CD4-positive, alpha-beta T cell treated with Interleukin-6 for 4 hours (primary cell): Measurements from ENCODE around the gene SFR1.
A peak's percentile ranks its signal among the peaks of the same experiment; 100 is the strongest.

Experiments used
- DNase-seq: peaks from one replicate; pipeline ENCODE4 v3.0.0-alpha.2; 2020; ENCODE audit warnings: mixed read lengths

The SFR1 gene, protein sequence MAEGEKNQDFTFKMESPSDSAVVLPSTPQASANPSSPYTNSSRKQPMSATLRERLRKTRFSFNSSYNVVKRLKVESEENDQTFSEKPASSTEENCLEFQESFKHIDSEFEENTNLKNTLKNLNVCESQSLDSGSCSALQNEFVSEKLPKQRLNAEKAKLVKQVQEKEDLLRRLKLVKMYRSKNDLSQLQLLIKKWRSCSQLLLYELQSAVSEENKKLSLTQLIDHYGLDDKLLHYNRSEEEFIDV

DNA sequence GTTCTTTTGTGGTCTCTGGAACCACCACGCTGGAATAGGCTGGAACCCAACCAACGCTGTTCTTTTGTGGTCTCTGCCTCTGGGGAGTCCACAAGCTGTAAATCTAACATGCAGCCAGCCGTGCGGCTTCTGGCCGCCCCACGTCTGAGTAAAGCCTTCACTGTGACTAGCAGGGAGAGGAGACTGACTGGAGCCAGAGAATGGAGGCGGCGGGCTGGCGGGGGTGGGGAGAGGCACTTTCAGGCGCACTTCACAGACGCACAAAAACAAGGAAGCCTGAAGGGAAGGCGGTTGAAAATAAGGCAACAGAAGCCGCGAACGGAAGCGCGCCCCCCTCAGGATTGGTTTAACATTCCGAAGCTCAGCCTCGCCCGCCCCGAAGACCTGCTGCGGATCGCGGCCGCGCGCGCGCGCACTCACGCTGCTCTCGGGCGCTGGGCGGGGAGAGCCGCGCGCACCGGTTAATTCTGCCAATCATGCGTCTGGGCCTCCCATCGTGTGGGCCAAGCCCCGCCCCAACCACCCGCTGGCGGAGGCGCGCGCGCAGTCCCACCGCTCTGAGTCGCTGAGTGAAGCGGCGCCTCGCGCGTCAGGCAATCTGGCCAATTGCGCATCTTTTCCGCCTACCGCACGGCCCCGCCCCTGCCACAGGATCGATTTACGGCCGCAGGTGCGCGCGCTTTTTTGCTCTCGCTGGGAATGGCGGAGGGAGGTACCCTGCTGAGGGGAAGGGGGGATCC lies at the start of gene SFR1:
TSS of gene SFR1 (plus strand) at position 687 of the 740 bp plus-strand sequence. CDS start at position 700, 13 bp downstream.
- DNase-seq = peak; percentile 99

DNA sequence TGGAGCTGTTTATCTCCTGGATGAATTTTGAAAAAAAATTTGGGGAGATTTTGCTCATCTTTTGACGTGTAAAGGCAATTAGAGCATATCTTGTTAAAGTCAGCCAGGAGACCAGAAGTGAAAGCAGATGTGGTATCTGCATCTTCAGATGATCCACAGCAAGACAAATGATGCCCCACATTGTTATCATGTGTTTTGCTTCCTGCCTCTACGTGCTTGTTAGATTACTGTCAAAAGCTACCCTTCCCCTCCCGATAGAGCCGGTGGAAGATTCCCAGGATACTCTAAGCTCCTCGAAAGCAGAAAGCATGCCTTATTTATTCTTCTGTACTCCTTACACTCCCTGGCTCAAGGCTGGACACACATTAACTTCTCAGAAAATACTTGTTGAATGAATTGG lies 49.2 kb upstream of the SFR1 start:
- DNase-seq = no peak

DNA sequence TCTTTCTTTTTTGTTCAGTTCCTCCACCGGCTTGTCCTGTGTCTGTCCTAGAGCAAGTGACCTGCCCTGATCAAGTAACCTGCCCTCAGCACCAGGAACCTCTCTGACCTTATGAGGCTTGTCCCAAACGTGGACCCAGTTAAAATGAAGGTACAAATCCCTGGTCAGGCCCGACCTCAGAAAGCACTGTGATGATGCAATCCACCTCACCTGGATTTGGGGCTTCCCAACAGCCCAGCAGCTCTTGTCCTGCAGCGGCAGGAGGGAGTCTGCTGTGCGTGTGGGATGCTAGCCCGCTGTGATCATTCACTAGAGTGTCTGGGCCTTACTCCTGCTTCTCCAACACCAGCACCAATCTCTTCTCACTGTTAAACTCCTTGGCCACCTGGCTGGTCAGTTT lies 47.5 kb upstream of the SFR1 start:
- DNase-seq = no peak

DNA sequence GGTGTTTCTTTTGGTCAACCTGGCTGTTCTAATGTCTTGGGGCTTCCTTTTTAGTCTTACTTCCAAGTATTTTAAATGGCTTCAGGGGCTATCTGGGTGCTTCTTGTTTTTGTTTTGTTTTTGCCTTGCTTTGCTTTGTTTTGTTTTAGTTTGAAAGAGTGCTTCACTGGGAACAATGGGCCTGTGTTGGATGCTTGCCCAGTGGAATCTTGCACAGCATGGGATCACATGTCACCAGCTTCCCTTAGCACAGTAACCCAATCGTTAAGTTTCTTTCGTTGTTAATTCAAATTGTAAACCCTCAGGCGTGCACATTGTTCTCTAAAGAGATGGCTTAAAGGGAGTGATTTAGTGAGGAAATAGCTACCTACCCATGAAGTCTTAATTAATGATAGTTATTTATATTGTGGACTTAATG lies 45.2 kb upstream of the SFR1 start:
- no peak for DNase-seq

DNA sequence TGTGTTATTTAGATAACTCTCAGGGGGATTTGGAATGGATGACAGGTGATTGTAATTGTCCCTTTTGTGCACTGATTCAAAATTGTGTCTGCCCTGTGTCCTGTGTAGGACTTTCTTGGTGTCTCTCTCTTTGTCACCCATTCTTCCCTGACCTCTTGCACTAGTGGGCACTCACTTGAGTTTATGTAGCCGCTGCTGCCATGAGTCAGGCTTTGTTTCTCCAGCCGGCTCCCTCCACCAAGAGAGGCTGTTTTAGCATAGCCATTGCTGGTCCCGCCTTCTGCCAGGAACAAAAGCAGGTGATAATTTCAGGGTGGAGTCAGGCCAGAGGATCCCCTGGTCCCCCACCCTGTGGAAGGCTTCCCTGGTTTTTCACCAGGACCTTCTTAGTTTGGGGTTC lies 44.7 kb upstream of the SFR1 start:
- DNase-seq = no peak

DNA sequence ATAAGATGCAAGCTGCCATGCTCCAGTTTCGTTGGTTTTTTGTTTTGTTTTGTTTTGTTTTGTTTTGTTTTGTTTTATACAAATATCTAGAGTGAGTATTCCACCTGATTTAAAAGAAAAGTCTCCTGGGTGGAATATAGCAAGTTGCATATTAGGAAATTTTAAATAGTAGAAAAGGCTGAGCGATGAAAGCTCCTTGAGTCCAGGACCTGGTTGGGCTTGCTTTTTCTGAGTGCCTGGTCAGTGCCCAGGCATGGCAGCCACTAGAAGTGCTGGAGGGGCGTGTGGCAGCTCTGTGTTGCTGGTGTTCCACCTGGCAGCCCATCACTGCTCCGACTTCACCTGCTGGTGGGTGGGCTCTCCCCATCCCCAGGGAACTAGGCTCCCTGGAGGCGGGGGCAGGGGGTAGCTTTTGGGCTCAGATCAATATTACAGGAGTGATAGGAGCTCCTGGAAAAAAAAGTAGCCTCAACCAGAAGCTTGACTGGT lies 44.3 kb upstream of the SFR1 start:
- no peak for DNase-seq

DNA sequence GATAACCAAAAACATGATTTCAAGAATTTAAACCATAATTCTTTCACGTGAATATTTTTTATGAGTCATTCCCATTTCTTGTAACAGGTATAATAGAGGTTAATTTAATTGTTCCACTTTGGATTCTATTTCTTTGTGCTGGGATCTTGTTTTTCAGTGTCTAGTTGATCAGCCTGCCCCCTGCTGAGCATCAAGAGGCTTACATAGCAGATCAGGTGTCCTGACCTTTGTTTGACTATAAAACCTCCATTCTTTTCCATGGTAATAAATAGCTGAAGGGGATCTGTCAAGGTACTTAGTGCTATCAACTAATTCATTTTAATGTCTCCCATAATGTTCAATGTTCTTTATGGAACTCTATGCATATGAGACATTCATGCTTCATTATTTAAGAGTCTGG lies 41.2 kb upstream of the SFR1 start:
- peak; percentile 36 for DNase-seq

DNA sequence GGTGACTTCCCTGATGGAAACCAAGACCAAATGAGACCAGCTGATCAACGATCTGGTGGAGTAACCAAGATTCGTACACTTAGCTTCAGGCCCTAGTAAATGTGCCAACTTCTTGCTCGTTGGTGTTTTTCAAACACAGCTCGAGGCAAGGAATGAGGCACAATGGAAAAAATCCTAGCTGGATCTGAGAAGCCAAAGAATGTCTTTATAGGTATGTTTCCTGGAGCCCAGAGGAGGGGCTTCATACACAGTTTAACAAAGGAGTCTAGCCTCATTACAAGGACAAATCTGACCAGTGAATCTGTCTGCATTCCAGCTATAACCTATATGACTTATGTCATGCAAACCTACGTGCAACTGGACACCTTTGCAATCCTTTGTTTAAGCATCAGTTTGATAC lies 40.0 kb upstream of the SFR1 start:
- DNase-seq = no peak

DNA sequence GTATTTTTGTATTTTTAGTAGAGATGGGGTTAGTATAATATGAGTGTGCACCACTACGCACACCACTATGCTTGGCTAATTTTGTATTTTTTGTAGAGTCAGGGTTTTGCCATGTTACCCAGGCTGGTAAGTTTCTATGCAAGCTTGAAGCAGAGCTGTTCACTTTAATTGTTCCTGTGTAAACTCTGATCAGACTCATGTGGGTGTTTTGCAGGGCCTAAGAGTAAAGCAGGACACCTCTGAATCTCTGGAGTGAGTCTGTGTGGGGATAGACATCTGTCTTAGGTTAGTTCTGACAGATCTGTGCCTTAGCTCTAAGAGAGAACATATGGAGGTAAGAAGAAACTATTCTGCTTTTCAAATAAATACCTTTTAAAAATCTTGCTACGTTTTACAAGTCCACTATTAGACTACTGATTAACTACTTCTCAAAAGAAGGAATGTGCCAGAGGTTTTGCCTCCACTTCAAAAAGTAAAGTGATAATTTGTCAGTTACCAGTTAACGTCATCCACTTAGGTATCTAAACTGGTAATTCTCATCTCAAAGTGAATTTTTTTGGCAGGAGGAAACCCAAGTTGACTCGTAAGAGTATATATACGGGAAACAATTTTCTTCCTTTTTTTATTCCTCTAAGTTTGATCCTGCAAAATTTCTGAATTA lies 37.4 kb upstream of the SFR1 start:
- no peak for DNase-seq

DNA sequence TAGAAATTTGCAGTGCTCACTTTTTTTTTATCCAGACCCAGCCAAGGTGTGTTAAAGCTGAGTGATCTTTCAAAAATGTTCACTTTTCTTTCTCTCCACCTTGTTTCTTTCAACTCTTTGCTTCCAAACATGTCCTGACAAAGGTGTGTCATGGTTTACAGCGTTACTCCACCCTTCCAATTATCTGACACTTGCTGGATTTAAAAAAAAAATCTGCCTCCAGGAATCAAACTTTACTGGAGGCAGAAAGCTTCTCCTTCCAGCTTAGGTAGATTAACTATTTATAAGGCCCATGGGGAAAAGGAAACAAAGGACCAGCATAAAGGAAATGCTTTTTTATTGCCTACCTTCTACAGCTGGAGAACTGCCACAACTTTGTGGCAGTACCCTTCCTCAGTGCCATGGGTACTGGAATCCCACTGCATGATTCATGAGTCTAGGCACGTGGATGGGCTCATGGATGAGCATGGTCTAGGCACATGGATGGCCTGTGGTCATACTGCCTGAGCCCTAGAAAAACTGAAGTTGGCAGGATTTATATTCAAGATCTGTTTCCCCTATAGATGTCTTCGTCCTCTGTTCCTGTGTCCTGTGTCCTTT lies 36.1 kb upstream of the SFR1 start, which contains the start of gene COL17A1:
TSS of gene COL17A1 (minus strand) at position 80 of the 600 bp plus-strand sequence. CDS start 5,207 bp downstream, outside the sequence.
- DNase-seq = no peak

DNA sequence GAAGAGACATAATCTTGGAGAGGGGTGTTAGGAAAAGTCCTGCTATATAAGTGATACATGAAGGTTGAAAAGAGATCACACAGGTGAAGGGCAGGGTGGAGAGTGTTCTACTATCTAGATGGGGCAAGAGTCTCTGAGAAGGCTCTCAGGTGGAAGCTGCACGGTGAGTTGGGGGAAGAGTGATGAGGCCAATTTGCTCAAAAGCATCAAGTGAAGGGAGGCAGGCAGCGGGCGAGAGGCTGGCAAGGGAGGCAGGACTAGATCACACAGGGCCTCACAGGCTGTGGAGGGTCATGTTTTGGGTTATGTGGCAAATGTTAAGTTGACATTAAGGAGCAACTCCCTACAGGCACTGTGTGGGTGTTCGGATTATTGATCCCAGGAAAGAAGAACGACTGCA lies 33.7 kb upstream of the SFR1 start:
- DNase-seq = no peak

DNA sequence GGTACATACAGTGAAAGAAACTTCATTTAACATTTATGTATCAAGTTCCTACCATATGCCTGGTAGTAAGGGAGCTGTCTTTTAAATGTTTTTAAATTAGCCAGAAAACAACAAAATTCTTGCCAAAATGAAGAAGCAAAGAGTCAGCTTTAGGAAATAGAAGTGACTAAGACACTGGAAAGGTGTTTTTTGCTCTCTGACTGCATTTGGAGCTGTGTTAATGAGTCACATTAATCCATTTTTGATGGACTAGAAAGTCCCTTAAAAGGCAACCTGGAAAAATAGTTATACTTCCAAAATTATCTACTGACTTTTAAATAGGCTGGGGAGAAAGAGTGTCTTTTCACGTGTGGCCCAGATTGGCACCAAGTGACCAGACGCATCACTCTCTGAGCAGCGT lies 32.4 kb upstream of the SFR1 start:
- no peak for DNase-seq

DNA sequence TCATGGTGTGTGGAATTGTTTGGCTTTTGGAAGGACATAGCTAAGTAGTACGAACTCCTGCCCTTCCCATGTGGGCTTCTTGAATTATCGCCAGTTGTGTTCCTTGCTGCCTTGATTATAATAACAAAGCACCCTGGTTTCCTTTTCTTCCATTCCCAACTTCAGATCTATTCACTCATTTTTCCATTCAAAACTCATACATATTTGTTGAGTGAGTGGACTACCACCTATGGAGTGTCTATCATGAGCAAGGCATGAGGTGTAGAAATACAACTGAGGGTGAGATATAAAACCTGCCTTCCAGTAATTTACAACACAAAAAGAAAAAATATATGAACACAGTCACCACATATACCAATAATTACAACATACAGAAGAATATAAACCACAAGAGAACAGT lies 31.4 kb upstream of the SFR1 start:
- no peak for DNase-seq

DNA sequence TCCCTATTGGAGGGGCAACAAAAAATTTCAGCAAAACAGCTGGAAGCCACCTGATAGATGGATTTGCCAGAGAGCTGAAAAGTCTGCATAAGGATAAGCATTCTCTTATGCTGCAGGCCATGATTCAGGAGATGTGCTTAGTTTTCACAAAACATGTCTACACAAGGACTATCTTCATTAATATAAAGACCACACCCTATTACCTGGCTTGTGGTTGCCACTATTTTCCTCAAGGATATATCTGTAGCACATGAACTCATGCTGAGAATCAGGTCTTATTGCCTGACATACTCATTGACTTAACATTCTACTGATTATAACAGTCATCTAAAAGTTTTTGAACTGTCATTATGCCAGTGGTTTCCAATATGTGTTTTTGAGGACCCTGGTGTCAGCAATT lies 29.2 kb upstream of the SFR1 start:
- DNase-seq = no peak

DNA sequence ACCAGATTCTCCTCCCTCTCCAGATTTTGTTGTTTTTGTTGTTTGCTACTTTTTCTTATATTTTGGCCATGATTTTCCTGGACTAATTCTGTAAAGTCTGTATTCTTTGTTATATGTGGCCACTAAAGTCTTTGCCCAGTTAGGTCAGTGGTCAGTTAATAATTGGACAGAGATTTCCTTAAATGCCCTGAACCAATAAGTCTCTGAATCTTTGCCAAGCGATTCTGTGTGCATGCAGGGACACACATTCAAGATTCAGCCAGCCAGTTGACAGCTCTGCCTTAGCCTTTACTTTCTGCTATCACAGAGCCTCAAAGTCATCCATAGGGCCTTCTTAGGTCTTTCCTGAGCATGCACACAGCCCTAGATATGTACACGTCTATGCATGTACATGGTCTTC lies 25.3 kb upstream of the SFR1 start:
- no peak for DNase-seq

DNA sequence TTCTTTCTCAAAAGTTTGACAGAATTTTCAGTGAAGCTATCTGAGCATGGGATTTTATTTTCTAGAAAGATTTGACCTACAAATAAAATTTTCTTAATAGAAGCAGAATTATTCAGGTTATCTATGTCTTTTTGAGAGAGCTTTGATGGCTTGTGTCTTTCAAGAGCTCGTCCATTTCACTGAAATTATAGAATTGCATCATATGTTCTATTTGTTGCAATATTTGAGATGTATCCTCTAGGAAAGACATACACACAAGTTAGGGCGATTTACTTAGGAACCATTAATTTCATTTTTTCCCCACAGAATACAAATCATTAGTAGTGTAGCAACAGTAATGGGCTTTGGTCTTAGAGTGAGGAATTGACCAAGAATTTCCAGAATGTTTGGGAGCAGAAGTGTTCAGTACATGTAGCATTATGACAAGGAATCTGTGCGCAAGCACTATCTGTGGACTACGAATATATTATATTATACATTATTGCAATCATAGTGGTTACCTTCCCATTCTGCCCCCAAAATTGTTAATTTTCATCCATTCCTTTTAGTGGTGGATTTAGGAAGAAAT lies 23.5 kb upstream of the SFR1 start:
- no peak for DNase-seq

DNA sequence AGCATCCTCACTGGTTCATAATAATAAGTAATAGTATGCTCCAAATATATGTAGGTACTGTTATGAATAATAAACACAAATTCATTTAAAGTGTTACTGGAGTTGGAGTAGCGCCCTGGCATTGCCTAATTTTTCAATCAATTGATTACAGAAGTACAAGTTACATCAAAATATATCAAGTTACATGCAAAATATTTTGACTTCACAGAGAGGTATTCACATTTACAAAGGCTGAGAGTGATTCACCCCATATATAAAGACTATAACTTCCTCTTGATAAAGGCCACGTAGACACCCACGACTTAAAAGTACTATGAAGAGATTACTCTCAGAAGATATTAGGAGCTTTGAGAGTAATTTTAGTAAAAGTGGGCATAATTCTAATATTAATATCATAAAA lies 22.7 kb upstream of the SFR1 start:
- DNase-seq = no peak

DNA sequence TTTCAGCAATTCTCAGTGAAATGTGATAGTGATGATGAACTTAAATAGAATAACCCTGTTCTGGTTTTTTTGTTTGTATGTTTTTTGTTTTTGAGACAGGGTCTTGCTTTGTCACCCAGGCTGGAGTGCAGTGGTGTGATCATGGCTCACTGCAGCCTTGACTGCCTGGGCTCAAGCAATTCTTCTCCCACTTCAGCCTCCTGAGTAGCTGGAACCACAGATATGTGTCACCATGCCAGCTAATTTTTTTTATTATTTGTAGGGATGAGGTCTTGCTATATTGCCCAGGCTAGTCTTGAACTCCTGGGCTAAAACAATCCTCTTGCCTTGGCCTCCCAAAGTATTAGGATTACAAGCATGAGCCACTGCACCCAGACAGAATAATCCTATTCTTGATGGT lies 22.0 kb upstream of the SFR1 start:
- DNase-seq = no peak

DNA sequence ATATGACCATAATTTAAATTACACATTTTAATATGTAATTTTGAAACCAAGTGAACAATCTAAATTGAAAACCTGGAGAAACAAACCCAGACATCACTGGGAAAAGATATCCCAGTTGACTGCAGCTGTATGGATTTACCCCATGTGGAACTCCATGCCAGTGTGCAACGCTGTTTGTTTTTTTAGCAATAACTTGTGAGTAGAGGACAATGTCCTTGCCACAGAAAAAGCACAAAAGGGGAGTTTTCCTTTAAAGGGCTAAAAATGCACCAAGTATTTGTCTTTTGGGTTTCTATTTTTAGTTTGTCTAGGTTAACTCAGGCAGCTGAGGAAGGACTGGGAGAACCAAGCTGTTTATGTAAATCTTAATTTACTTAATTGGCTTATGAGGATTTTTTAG lies 21.2 kb upstream of the SFR1 start:
- DNase-seq = no peak

DNA sequence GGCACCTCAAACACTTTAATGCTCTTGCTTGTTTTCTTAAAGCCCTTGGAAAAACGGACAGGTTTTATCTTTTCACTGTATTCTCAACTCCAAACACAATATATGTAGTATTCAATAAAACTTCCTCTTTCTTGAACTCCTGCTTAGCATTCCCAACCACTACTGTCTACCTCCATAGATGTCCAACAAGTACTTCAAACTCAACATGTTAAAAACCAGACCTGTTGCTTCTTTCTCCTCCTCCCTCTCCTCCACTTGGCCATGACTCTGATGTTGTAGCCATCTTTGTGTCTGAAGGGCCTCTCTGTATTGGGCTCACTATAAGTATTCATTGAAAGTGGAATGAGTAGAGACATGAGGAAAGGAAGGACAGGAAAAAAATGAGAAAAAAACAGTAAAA lies 20.1 kb upstream of the SFR1 start:
- no peak for DNase-seq

DNA sequence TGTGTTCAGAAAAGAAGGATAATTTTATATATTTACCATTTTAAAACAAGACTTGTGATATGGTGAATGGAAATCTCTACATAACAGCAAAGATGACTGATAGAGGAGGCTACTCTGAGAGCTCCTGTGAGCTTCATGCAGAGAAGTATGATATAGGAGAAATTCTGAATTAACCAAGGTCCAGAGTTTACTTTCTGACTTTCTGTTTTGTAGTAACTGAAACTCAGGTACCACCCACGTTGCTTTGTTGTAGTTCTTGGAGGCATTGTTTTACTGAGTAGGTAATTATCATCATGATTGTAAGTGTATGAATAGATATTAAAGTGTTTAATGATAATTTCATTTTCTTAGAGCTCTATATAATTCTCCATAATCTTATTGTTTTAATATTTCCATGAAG lies 18.0 kb upstream of the SFR1 start:
- no peak for DNase-seq

DNA sequence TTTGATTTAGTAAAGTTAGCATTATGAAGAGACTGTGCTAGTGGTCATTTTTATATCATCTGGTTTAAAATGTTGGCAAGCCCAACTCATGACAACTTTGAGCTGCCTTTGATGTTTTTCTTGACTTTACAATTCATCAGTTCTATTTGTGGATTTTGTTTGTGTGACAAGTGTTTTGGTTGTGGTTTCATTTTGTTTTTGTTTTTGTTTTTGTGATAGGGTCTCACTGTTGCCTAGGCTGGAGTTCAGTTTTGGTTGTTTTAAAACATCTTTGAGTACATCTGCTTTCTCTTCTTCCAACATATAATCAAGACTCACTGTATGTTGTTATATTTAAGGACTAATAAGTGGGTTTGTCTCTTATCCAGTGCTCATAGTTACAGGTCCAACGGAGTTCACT lies 17.6 kb upstream of the SFR1 start:
- DNase-seq = no peak

DNA sequence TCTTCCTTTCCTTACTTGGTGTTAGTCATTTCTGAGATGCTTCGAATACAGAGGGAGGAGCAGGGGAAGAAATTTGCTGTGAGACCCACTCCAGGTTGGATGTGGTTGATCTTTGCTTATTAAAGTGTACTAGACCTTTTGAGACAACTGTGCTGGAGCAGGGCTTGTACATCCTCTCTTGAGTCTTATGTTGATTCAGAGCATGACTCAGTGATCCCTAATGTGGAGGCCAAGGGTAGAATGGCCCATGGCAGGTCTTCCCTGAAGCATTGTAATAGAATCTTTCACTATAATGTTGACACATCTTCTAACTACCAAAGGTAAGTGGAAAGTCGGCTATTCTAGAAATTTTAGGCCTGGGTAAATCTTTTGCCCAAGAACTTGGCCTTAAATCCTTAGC lies 17.0 kb upstream of the SFR1 start:
- no peak for DNase-seq
